GM19452 (cell line): ENCODE measurements around the gene SIGLEC9.

Experiments used
- ATAC-seq: cut with Tn5 transposase; IDR thresholded peaks from one replicate; pipeline ENCODE4 v1.9.1; 2021; ENCODE audit not compliant: unreplicated experiment

The SIGLEC9 gene

DNA sequence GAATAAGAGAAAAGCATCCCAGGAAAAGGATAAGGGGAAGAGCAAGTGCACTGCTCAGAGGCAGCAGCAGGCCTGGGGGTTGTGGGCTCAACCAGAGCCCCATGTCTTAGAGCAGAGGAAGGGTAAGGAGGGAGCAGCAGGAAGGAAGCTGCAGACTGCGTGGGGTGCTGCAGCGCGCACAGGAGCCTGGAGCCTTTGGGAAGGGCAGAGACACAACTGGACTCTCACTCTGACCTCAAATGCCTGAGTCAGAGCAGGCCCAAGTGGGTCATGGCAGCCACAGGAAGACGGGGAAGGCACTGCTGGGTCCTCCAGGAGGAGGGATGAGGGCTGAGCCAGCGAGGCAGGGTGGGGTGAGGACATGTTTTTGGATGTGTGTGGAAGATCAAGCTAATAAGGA is 49.0 kb downstream of the SIGLEC9 start:
- no peak for ATAC-seq

- ATAC-seq, result no peak
Measured at GRCh38 chr19:51179256-51179655, 54.5 kb downstream of the SIGLEC9 start.
